Stimulated activated naive CD4-positive, alpha-beta T cell (primary cell): Measurements from ENCODE around the gene TJP3.
A peak's percentile ranks its signal among the peaks of the same experiment; 100 is the strongest.

ENCODE experiments used
- DNase-seq, 6 experiments: peaks; one replicate each; lab custom pipeline; 2025; lab: John Stamatoyannopoulos, UW

Gene TJP3

GRCh38 chr19:3690551-3691371 lies 17.4 kb upstream of the TJP3 start:
- DNase-seq, result no peak

GRCh38 chr19:3691372-3691716 lies 16.8 kb upstream of the TJP3 start:
- DNase-seq, result no peak

GRCh38 chr19:3691726-3692125 lies 16.5 kb upstream of the TJP3 start:
- no peak for DNase-seq

GRCh38 chr19:3692141-3693024 lies 15.8 kb upstream of the TJP3 start:
- DNase-seq, result peak in 5 of 6 experiments; percentile 36 to 64 (median 43)

- DNase-seq, result no peak
Observed at GRCh38 chr19:3693025-3693925, 14.9 kb upstream of the TJP3 start.

- DNase-seq, result no peak
Observed at GRCh38 chr19:3694361-3695123, 13.6 kb upstream of the TJP3 start.

- DNase-seq, result no peak
Observed at GRCh38 chr19:3695124-3695733, 13.0 kb upstream of the TJP3 start.

- DNase-seq, result no peak
Observed at GRCh38 chr19:3695986-3696659, 12.1 kb upstream of the TJP3 start.

GRCh38 chr19:3696660-3696995 lies 11.6 kb upstream of the TJP3 start:
- DNase-seq, result no peak

- DNase-seq, result no peak
Observed at GRCh38 chr19:3697094-3697493, 11.1 kb upstream of the TJP3 start.

GRCh38 chr19:3697671-3698385 lies 10.4 kb upstream of the TJP3 start:
- DNase-seq, result no peak

GRCh38 chr19:3698386-3698950 lies 9.7 kb upstream of the TJP3 start:
- DNase-seq, result no peak

GRCh38 chr19:3698974-3699740 lies 9.0 kb upstream of the TJP3 start:
- DNase-seq, result peak in 5 of 6 experiments; percentile 7 to 41 (median 23)

- DNase-seq, result peak in 1 of 6 experiments; percentile 33
Observed at GRCh38 chr19:3699741-3700241, 8.4 kb upstream of the TJP3 start.

GRCh38 chr19:3700242-3701032 lies 7.7 kb upstream of the TJP3 start, which contains the start of gene PIP5K1C:
Gene PIP5K1C, minus strand, starts transcription at chr19:3700468. Its CDS starts 78 bp downstream, at chr19:3700390.
- peak; percentile 81 to 94 (median 89) for DNase-seq

- DNase-seq, result no peak
Observed at GRCh38 chr19:3701200-3701599, 7.0 kb upstream of the TJP3 start.

GRCh38 chr19:3707868-3708206 lies 347 bp upstream of the TJP3 start:
- no peak for DNase-seq
